Esophagus squamous epithelium (tissue), 4 donors: ENCODE measurements around the gene THUMPD3.

Source experiments
- CTCF ChIP-seq, 6 experiments: fragments of 450-650 bp in 4 of 6; fragments of 200-600 bp in 2 of 6; sonication (generic) in 2 of 6; IDR thresholded peaks; one replicate each; pipeline ENCODE4 v1.5.1; 2016 to 2019; ENCODE audit warnings: antibody characterized with exemption in 6 of 6, mild to moderate bottlenecking in 4 of 6, moderate library complexity in 4 of 6
- POLR2A ChIP-seq, 4 donors: fragments of 450-650 bp; IDR thresholded peaks; one replicate each; pipeline ENCODE4 v1.6.1; 2017; ENCODE audit warnings: antibody characterized with exemption in 4 of 4, mild to moderate bottlenecking in 4 of 4, moderate library complexity in 3 of 4

DNA sequence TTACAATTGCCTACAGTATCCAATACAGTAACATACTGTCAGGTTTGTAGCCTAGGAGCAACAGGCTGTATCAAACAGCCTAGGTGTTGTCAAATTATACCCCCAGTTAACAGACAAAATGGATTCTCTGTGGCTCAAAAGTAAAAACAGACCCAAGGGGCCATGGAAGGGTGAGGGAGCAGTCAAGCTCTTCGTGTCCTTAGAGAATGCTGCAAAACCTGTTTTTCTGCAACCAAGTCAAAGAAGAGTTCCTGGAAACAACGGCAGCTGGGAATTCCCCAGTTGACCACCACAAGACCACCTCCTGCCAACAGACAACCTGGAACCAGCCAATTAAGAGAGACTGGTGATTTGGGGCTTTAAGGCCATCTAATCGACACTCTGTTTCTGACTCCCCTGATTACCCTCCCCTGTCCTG is 11.1 kb upstream of the THUMPD3 start:
- TF ChIP-seq CTCF (IDR thresholded peaks at IDR 0.05): no peak
- no peak for TF ChIP-seq POLR2A (IDR thresholded peaks at IDR 0.05)
